Measurements from ENCODE around the gene PPDPF. TPM values are rescaled to one million over a fixed set of nuclear protein-coding genes. Genes with fewer than 3 reads are reported as not detected.
"Not testable (repeated sequence)": the region's sequence is repeated elsewhere in the genome, so short reads cannot be mapped to it uniquely, and the experiment has no call there.

PPDPF gene
- total RNA-seq, 4 donors from 2014 or later, result 122 to 426 (median 348) TPM

GRCh38 chr20:63567386-63568169 is 47.0 kb downstream of the PPDPF start:
- WGBS, 2 donors, result 73 to 85% methylated on average over 21 to 35 of the region's 37 CpGs
- intact Hi-C loops (cut with DNase I; ENCODE audit: low total_unique reads), result no loop called here
- H3K4me3 ChIP-seq (ENCODE audit: low read depth, poor library complexity, severe bottlenecking), result no peak overlapping the region
- no peak for DNase-seq (ENCODE audit: low spot score in 2 of 2)
- no peak for TF ChIP-seq POLR2A (IDR thresholded peaks at IDR 0.05)
- TF ChIP-seq CTCF (IDR thresholded peaks at IDR 0.05), result no peak

GRCh38 chr20:63568170-63568981 is 47.8 kb downstream of the PPDPF start:
- WGBS, 2 donors, result 82 to 85% methylated on average over 23 to 33 of the region's 43 CpGs
- DNase-seq (ENCODE audit: low spot score in 2 of 2), result no peak
- TF ChIP-seq CTCF (IDR thresholded peaks at IDR 0.05), result no peak
- no peak for TF ChIP-seq POLR2A (IDR thresholded peaks at IDR 0.05)
- no peak overlapping the region for H3K4me3 ChIP-seq (ENCODE audit: low read depth, poor library complexity, severe bottlenecking)
- intact Hi-C loops (cut with DNase I; ENCODE audit: low total_unique reads), result no loop called here

- 67 to 86% methylated on average over 9 to 33 of the region's 46 CpGs for WGBS, 2 donors
- intact Hi-C loops (cut with DNase I; ENCODE audit: low total_unique reads), result no loop called here
- H3K4me3 ChIP-seq (ENCODE audit: low read depth, poor library complexity, severe bottlenecking), result no peak overlapping the region
- no peak for DNase-seq (ENCODE audit: low spot score in 2 of 2)
- TF ChIP-seq CTCF (IDR thresholded peaks at IDR 0.05) (no peak), POLR2A (IDR thresholded peaks at IDR 0.05) (no peak)
These were observed 48.7 kb downstream of the PPDPF start for GRCh38 chr20:63568986-63569949.

- 95% methylated on average over 24 to 27 of the region's 28 CpGs for WGBS, 2 donors
- no peak for DNase-seq (ENCODE audit: low spot score in 2 of 2)
These were observed 49.9 kb downstream of the PPDPF start for GRCh38 chr20:63570281-63571086.

GRCh38 chr20:63571087-63571478 is 50.5 kb downstream of the PPDPF start:
- H3K4me3 ChIP-seq (ENCODE audit: low read depth, poor library complexity, severe bottlenecking); intact Hi-C loops (cut with DNase I; ENCODE audit: low total_unique reads); DNase-seq (ENCODE audit: low spot score in 2 of 2): not testable (repeated sequence)
- 73 to 87% methylated on average over 4 to 10 of the region's 11 CpGs for WGBS, 2 donors

More at GRCh38 chr20:63570281-63571086, 49.9 kb downstream of the PPDPF start:
- H3K4me3 ChIP-seq (ENCODE audit: low read depth, poor library complexity, severe bottlenecking), result no peak overlapping the region
- intact Hi-C loops (cut with DNase I; ENCODE audit: low total_unique reads), result no loop called here
- TF ChIP-seq POLR2A (IDR thresholded peaks at IDR 0.05), result no peak

Other genes starting within 250 kb of the PPDPF start
- gene ARFGAP1, start 248.0 kb upstream of the PPDPF start, total RNA-seq, result 10 to 100 TPM; 31.0 to 55.1 (median 36.9) TPM
- not detected for gene COL20A1, start 227.6 kb upstream of the PPDPF start, total RNA-seq
- under 1 TPM in 1 of 4 donors, not detected in 3; 0.13 TPM for gene CHRNA4, start 159.4 kb upstream of the PPDPF start, total RNA-seq
- not detected for gene KCNQ2, start 48.1 kb upstream of the PPDPF start, total RNA-seq
- 10 to 100 TPM; 13.3 to 26.8 (median 22.9) TPM for gene EEF1A2, start 21.7 kb upstream of the PPDPF start, total RNA-seq
- 100 to 1,000 TPM in 1 of 4 donors, 10 to 100 TPM in 3; 72.4 to 101 (median 79.9) TPM for gene PTK6, start 16.6 kb downstream of the PPDPF start, total RNA-seq
- gene SRMS, start 27.0 kb downstream of the PPDPF start, total RNA-seq, result under 1 TPM in 3 of 4 donors, not detected in 1; 0.16 to 0.59 (median 0.37) TPM
- under 1 TPM in 2 of 4 donors, not detected in 2; 0.12 to 0.39 TPM for gene FNDC11, start 33.4 kb downstream of the PPDPF start, total RNA-seq
- 10 to 100 TPM; 26.9 to 35.4 (median 28.6) TPM for gene HELZ2, start 53.5 kb downstream of the PPDPF start, total RNA-seq
- gene GMEB2, start 106.3 kb downstream of the PPDPF start, total RNA-seq, result 10 to 100 TPM; 11.9 to 18.3 (median 13.7) TPM
- 10 to 100 TPM in 3 of 4 donors, 1 to 10 TPM in 1; 9.4 to 23.0 (median 12.0) TPM for gene STMN3, start 132.7 kb downstream of the PPDPF start, total RNA-seq
- gene RTEL1, start 137.5 kb downstream of the PPDPF start, total RNA-seq, result 10 to 100 TPM in 3 of 4 donors, 1 to 10 TPM in 1; 8.5 to 38.3 (median 12.7) TPM
- 10 to 100 TPM in 2 of 4 donors, 1 to 10 TPM in 2; 3.0 to 49.5 (median 12.1) TPM for gene TNFRSF6B, start 175.9 kb downstream of the PPDPF start, total RNA-seq
- gene ARFRP1, start 187.2 kb downstream of the PPDPF start, total RNA-seq, result 10 to 100 TPM; 20.7 to 42.6 (median 34.7) TPM
- gene ZGPAT, start 187.3 kb downstream of the PPDPF start, total RNA-seq, result 10 to 100 TPM; 34.4 to 44.7 (median 35.9) TPM
- gene LIME1, start 215.9 kb downstream of the PPDPF start, total RNA-seq, result 10 to 100 TPM; 17.8 to 26.3 (median 21.8) TPM
- gene SLC2A4RG, start 219.0 kb downstream of the PPDPF start, total RNA-seq, result 100 to 1,000 TPM in 2 of 4 donors, 10 to 100 TPM in 2; 79.9 to 127 (median 96.2) TPM